SK-N-MC (cell line): Measurements from ENCODE around the gene KRTAP29-1.

Experiments used
- EZH2 ChIP-seq: fragments of 200-600 bp; sonication (generic); IDR thresholded peaks from one replicate; pipeline ENCODE4 v1.6.1; 2017; ENCODE audit warnings: antibody characterized with exemption
- POLR2AphosphoS5 ChIP-seq: IDR thresholded peaks from 2 replicates; pipeline ENCODE4 v1.6.1; 2012; ENCODE audit warnings: mild to moderate bottlenecking, low read depth, low read length, borderline replicate concordance

DNA sequence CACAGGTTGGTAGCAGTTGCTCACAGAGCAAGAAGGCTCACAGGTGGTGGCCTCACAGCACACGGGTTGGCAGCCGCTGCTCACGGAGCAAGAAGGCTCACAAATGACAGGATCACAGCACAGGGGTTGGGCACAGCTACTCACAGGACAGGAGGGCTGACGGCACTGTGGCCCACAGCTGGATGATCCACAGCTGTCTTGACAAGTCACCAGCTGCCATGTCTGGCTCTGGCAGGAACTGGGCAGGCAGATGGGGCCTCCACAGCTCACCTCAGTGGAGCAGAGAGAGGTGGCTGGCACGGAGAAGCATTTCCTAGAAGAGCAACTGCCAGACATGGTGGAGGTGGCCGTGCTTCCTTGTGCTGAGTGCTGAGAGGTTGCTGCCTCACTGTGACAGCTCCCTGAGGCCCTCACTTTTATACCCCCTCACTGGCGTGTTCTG is 6.3 kb upstream of the KRTAP29-1 start, which contains the start of gene KRTAP16-1:
- no peak for TF ChIP-seq POLR2AphosphoS5
- no peak for TF ChIP-seq EZH2
